K562 (cell line): ENCODE results near the gene RPAP2. TPM values are rescaled to one million over a fixed set of nuclear protein-coding genes. Genes with fewer than 3 reads are reported as not detected.

Source experiments
- CREB3 ChIP-seq: fragments of 450-650 bp; conservative IDR thresholded peaks from 2 replicates; pipeline ENCODE4 v1.6.1; 2016; ENCODE audit warnings: missing genetic modification characterization, low read depth, mild to moderate bottlenecking, missing compliant biosample characterization, moderate library complexity
- DACH1 ChIP-seq: fragments of 450-650 bp; IDR thresholded peaks from 2 replicates; pipeline ENCODE4 v1.6.1; 2018; ENCODE audit not compliant: partially characterized antibody
- ELF4 ChIP-seq: fragments of 450-650 bp; formaldehyde crosslinking; IDR thresholded peaks from 2 replicates; pipeline ENCODE4 v1.4.0; 2022; ENCODE audit warnings: missing genetic modification characterization
- HMBOX1 ChIP-seq: sonication (generic); IDR thresholded peaks from 2 replicates; pipeline ENCODE4 v1.6.1; 2016
- HMG20A ChIP-seq: fragments of 450-650 bp; formaldehyde crosslinking; conservative IDR thresholded peaks from 2 replicates; pipeline ENCODE4 v1.4.0; 2020; ENCODE audit warnings: mild to moderate bottlenecking, mixed read lengths
- ID3 ChIP-seq, 2 experiments: fragments of 250-450 bp in 1 of 2; fragments of 450-650 bp in 1 of 2; sonication (Bioruptor Pico) in 1 of 2; IDR thresholded peaks; 2 replicates each; pipeline versions ENCODE4 v1.6.1 to v1.8.0; 2016 to 2021; ENCODE audit warnings: mild to moderate bottlenecking in 2 of 2, moderate library complexity in 2 of 2, missing compliant biosample characterization in 1 of 2, missing genetic modification characterization in 1 of 2
- JUND ChIP-seq, 2 experiments: IDR thresholded peaks; 2 replicates in 1 of 2; 3 replicates in 1 of 2; pipeline ENCODE4 v1.6.1; 2011; ENCODE audit warnings: borderline replicate concordance in 2 of 2, low read depth in 2 of 2, low read length in 2 of 2, improper control_type of control experiment in 1 of 2, missing biosample characterization in 1 of 2, missing genetic modification characterization in 1 of 2, missing genetic modification reagents in 1 of 2
- KAT2B ChIP-seq: IDR thresholded peaks from one replicate; pipeline ENCODE4 v1.6.1; 2012; ENCODE audit warnings: low read depth, mild to moderate bottlenecking, control low read depth, inconsistent platforms, low read length, moderate library complexity
- MTA2 ChIP-seq: fragments of 450-650 bp; IDR thresholded peaks from 2 replicates; pipeline ENCODE4 v1.6.1; 2016; ENCODE audit warnings: low read depth
- MYNN ChIP-seq, 2 experiments: sonication (generic); formaldehyde crosslinking in 1 of 2; IDR thresholded peaks; 2 replicates each; pipeline versions ENCODE4 v1.5.0 to v1.6.1; 2016 to 2020; ENCODE audit warnings: antibody characterized with exemption in 1 of 2, missing genetic modification reagents in 1 of 2
- NFE2 ChIP-seq: IDR thresholded peaks from 2 replicates; pipeline ENCODE4 v1.6.1; 2014; ENCODE audit warnings: antibody characterized with exemption, low read depth
- NFXL1 ChIP-seq: fragments of 450-650 bp; formaldehyde crosslinking; IDR thresholded peaks from 2 replicates; pipeline ENCODE4 v1.4.0; 2021; ENCODE audit warnings: mild to moderate bottlenecking
- POLR2AphosphoS5 ChIP-seq: IDR thresholded peaks from 2 replicates; pipeline ENCODE4 v1.6.1; 2011; ENCODE audit warnings: mild to moderate bottlenecking, low read depth, low read length, moderate library complexity; ENCODE audit not compliant: control insufficient read depth, insufficient read depth
- PREB ChIP-seq: sonication (generic); formaldehyde crosslinking; IDR thresholded peaks from 2 replicates; pipeline ENCODE4 v1.8.1; 2023; ENCODE audit warnings: mild to moderate bottlenecking, missing genetic modification reagents
- PRMT5 ChIP-seq: sonication (generic); formaldehyde crosslinking; IDR thresholded peaks from 2 replicates; pipeline ENCODE4 v1.5.0; 2020; ENCODE audit warnings: missing genetic modification reagents
- SAFB ChIP-seq: fragments of 200-400 bp; formaldehyde crosslinking; IDR thresholded peaks from 2 replicates; pipeline ENCODE4 v1.6.1; 2017; ENCODE audit warnings: low read depth, low read length, borderline replicate concordance
- SETDB1 ChIP-seq: IDR thresholded peaks from one replicate; pipeline ENCODE4 v1.6.1; 2012; ENCODE audit warnings: low read length, control low read depth, inconsistent platforms
- STAG1 ChIP-seq: sonication (generic); formaldehyde crosslinking; IDR thresholded peaks from 2 replicates; pipeline ENCODE4 v1.5.0; 2020; ENCODE audit warnings: missing genetic modification reagents, borderline replicate concordance
- TAF1 ChIP-seq: IDR thresholded peaks from 2 replicates; pipeline ENCODE4 v1.6.1; 2011; ENCODE audit warnings: mild to moderate bottlenecking, low read length, moderate library complexity; ENCODE audit not compliant: insufficient read depth, control insufficient read depth, severe bottlenecking; ENCODE audit errors: extremely low read depth
- TCF15 ChIP-seq: fragments of 250-450 bp; sonication (Bioruptor Pico); IDR thresholded peaks from 2 replicates; pipeline ENCODE4 v1.8.0; 2022; ENCODE audit warnings: moderate library complexity, mild to moderate bottlenecking, inconsistent platforms
- USF1 ChIP-seq: sonication (generic); formaldehyde crosslinking; IDR thresholded peaks from 2 replicates; pipeline ENCODE4 v1.9.0; 2022; ENCODE audit warnings: mild to moderate bottlenecking, missing genetic modification reagents
- ZNF77 ChIP-seq: fragments of 250-450 bp; sonication (Bioruptor Pico); IDR thresholded peaks from 2 replicates; pipeline ENCODE4 v1.5.0; 2020
- polyA plus RNA-seq, 8 experiments: library from polyadenylated mRNA; depleted of rRNA in 4 of 8; stranded (reverse) in 5 of 8; unstranded in 3 of 8; fragments of >200 nt; fragmentation: Nextera tagmentation in 2 of 8; fragmentation: Illumina TruSeq in 1 of 8; extraction: Ambion mirVana in 2 of 8; extraction: Trizol in 1 of 8; gene quantifications; 2 replicates each; pipeline versions ENCODE4 v1.2.1 to v1.2.3, GENCODE V29; 2011 to 2014; ENCODE audit warnings: inconsistent platforms in 1 of 8, missing spikeins in 1 of 8
- total RNA-seq, 7 experiments: library from RNA; depleted of rRNA in 6 of 7; stranded (reverse); fragments of >200 nt in 6 of 7; fragmentation: Illumina TruSeq in 2 of 7; extraction: Trizol in 2 of 7; gene quantifications; 2 replicates each; pipeline versions ENCODE4 v1.2.1 to v1.2.3, GENCODE V29; 2011 to 2021; ENCODE audit warnings: low replicate concordance in 1 of 7

RPAP2 gene
- total and polyA plus RNA-seq, 9 of the 15 experiments (the other 6 are each of a cell fraction or from before 2014, with no cell fraction given) = 6.2 to 41.7 (median 28.7) TPM

GRCh38 chr1:92298573-92299476 lies at the start of gene RPAP2, which contains the start of gene GLMN (continued):
- no peak for TF ChIP-seq JUND (IDR thresholded peaks at IDR 0.05; ENCODE audit: borderline replicate concordance, low read depth, low read length)
- TF ChIP-seq JUND (tag; IDR thresholded peaks at IDR 0.05; ENCODE audit: borderline replicate concordance, low read depth, low read length) = no peak; the same call in 2 of the 3 replicates
- no peak for TF ChIP-seq ZNF77 (CRISPR knock-in tag)
- TF ChIP-seq TCF15 (CRISPR knock-in tag) = no peak
- TF ChIP-seq PREB (CRISPR knock-in tag) = no peak
- peak; percentile 38; the same call in 1 of the 2 replicates for TF ChIP-seq MYNN (IDR thresholded peaks at IDR 0.05)
- no peak for TF ChIP-seq MYNN (CRISPR knock-in tag; IDR thresholded peaks at IDR 0.05)
- TF ChIP-seq STAG1 (CRISPR knock-in tag) = no peak
- TF ChIP-seq POLR2AphosphoS5 = peak; percentile 85
- peak; percentile 85 for TF ChIP-seq TAF1
- TF ChIP-seq DACH1 = no peak
- TF ChIP-seq ID3 (CRISPR knock-in tag; IDR thresholded peaks at IDR 0.05) = no peak
- TF ChIP-seq ID3 (tag; IDR thresholded peaks at IDR 0.05) = no peak
- TF ChIP-seq PRMT5 = no peak
- no peak for TF ChIP-seq SAFB
- no peak for TF ChIP-seq HMBOX1
- TF ChIP-seq NFXL1 (CRISPR knock-in tag) = no peak
- no peak for TF ChIP-seq KAT2B
- TF ChIP-seq ELF4 = no peak
- no peak for TF ChIP-seq NFE2
- TF ChIP-seq CREB3 (tag) = no peak
- TF ChIP-seq SETDB1 = peak; percentile 29
- no peak for TF ChIP-seq HMG20A (CRISPR knock-in tag)
- no peak for TF ChIP-seq USF1 (CRISPR knock-in tag)
- TF ChIP-seq MTA2 = no peak
